ENCODE data around the gene AGXT. TPM values are rescaled to one million over a fixed set of nuclear protein-coding genes. Genes with fewer than 3 reads are reported as not detected.

The AGXT gene
- total and polyA plus RNA-seq, 2 of the 8 experiments (the other 6 are each of a cell fraction or from before 2014, with no cell fraction given) = 0.03 TPM; not detected in 1

DNA sequence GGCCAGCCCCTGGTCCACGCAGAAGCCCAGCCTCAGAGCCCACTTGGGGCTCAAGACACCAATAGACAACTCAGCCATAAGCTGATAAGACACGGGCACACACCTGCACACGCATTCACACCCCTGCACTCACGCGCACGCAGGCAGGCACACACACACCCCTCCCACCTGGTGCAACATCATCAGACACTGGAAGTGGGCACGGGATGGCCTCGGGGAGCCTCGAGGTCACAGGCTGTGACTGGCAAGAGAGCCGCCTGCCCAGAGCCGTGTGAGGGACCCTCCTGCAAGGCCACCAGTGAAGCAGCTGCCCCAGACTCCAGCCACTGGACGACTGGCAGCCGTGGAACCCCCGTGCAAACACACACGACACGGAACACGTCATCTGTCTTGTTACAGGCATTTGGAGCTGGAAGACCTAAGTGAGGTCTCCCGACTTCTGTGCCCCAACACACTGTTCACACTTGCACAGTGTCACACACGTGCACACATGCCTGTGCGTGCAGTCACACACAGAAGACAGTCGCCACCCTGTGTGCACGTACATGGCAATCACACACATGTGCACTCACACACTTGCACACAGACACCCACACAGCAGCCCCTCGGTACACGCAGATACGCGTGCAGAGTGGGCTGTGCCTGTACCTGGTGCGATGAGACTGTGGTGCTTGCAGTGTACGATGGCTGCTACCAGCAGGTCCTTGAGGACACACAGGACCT, 26.4 kb downstream of the AGXT start (continued):
- TF ChIP-seq RNF2 (IDR thresholded peaks at IDR 0.05; ENCODE audit: borderline replicate concordance, low read depth, low read length, missing control alignments, poor library complexity, severe bottlenecking) (no peak), CREB1 (IDR thresholded peaks at IDR 0.05) (no peak), POU5F1 (IDR thresholded peaks at IDR 0.05; ENCODE audit: low read depth, low read length) (no peak), TBP (IDR thresholded peaks at IDR 0.05; ENCODE audit: low read depth, low read length) (no peak), GTF2F1 (IDR thresholded peaks at IDR 0.05; ENCODE audit: borderline replicate concordance, low read depth, low read length) (no peak), EZH2 (IDR thresholded peaks at IDR 0.05; ENCODE audit: low read depth, low read length, severe bottlenecking) (no peak), JUND (IDR thresholded peaks at IDR 0.05; ENCODE audit: low read length) (no peak), YY1 (IDR thresholded peaks at IDR 0.05; ENCODE audit: low read depth, low read length) (no peak)

Data from H1 (cell line).